Stimulated activated CD4-positive, alpha-beta T cell treated with anti-CD3 and anti-CD28 coated beads, TNF-alpha, amount 100 ng/mL, for 24 hours (primary cell): ENCODE results near the gene EDEM2.
"Not testable (repeated sequence)": the region's sequence is repeated elsewhere in the genome, so short reads cannot be mapped to it uniquely, and the experiment has no call there.

Experiments
- DNase-seq, 3 experiments: peaks; one replicate each; pipeline ENCODE4 v3.0.0-alpha.2; 2020; ENCODE audit warnings: low read depth in 3 of 3

Gene EDEM2

GRCh38 chr20:35146920-35147574, at the start of gene EDEM2:
Gene EDEM2 (minus strand): TSS chr20:35147336. CDS start chr20:35147258, 78 bp downstream.
- DNase-seq = peak; percentile 84 to 92 (median 87)

DNA sequence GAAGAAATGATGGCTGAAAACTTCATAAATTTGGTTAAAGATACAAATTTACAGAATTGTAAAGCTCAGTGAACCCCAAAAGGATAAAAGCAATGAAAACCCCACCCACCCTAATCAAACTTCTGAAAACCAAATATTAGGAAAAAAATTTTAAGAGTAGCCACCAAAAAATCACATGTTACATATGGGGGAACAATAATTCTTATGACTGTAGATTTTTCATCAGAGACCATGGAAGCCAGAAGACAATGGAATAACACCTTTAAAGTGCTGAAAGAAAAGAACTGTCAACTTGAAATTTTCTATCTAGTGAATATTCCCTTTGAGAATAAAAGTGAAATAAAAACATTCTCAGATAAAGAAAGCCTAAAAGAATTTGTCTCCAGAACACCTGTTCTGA, 49.2 kb upstream of the EDEM2 start:
- no peak for DNase-seq

DNA sequence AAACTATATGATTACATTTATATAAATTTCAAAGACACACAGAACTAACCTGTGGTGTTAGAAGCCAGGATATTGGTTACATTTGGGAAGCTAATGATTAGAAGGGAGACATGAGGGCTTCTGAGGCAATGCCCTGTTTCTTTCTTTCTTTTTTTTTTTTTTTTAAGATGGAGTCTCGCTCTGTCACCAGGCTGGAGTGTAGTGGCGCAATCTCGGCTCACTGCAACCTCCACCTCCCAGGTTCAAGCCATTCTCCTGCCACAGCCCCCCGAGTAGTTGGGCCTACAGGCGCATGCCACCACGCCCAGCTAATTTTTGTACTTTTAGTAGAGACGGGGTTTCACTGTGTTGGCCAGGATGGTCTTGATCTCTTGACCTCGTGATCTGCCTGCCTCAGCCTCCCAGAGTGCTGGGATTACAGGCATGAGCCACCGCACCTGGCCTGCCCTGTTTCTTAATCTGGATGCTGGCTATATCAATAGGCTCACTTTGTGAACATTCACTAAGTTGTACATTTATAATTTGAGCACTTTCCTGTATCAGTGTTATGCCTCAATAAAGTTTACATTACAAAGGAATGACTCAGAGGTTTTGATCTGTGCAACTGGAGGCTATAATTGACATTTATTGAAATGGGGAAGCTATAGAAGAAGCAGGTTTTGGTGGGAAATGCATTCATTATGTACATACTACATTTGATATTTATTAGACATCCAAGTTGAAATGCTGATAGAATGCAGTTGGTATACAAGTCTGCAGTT, 46.1 kb upstream of the EDEM2 start:
- DNase-seq = not testable (repeated sequence)

DNA sequence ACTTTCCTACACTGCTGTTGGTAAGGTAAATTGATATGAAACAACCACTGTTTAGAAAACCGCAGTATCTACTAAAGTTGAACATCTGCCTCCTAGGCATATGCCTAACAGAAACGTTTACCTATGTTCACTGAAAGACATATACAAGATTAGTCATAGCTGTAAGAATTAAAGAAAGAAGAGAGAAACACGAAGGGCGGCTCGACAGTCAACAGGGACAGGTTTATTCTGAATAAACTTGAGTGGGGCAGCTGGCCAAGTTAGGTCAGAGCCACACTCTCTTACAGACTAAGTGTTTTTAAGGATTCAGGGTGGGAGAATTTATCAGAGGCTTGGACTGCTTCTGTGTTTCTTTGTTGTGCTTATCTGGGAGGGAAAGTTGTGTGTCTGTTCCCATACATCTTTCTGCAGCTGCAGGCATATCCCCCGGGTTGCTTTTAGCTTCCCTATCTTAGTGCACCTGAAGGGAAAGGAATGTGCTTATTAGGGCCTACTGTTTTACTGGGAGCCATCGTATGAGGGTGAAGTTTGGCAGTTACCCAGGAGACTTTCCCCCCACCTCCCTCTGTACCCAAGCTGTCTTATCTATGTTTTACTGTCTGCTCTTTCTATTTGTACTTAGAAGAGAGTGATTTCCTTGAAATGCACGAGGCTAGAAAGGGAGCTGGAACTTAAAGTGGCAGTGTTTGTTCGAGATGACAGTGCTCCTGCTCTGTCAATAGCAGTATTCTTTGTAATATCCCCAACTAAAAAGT, 45.2 kb upstream of the EDEM2 start:
- no peak for DNase-seq

DNA sequence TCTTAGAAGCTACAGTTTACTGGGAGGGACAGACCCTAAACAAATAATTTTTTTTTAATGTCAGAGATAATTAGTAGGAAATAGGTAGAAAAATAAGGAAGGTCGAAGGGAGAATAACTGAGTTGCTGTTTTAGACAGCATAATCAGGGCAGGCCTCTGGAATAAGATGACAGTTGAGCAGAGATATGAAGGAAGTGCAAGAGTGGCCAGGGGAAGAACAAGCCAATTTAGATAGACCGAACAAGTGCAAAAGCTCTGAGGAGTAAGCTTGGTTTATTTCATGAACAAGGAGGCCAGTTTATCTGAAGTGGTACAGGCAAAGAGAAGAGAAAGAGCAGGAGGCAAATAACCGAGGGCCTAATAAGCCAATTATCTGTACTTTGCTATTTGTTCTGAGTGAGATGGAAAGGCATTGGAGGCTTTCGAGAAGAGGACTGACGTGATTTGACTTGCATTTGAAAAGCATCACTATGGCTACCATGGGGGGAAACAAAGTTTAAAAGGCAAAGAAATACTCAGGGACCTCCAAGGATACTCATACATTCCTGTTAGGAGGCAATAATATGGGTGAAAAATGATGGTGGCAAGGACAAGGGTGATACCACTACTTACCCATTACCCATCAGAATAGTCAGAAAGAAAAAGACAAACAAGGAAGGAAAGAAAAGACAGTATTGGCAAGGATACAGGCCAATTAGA, 44.4 kb upstream of the EDEM2 start:
- no peak for DNase-seq

- DNase-seq = no peak
These were observed 43.4 kb upstream of the EDEM2 start for GRCh38 chr20:35190556-35190955.

DNA sequence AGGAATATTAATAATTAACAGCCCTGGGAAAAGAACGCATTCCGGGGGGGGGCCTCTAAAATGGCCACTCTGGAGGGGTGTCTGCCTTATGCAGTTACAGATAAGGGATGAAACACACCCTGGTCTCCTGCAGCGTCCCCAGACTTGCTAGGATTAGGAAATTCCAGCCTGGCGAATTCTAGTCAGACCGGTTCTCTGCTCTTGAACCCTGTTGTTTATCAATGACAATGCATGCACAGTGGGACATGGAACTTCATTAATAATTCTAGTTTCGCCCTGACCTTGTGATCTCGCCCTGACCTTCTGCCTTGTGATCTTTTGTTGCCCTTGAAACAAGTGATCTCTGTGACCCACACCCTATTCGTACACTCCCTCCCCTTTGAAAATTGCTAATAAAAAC, 42.1 kb upstream of the EDEM2 start:
- DNase-seq = not testable (repeated sequence)

GRCh38 chr20:35187584-35188190, 40.6 kb upstream of the EDEM2 start:
- no peak for DNase-seq

GRCh38 chr20:35186691-35187289, 39.7 kb upstream of the EDEM2 start:
- DNase-seq = not testable (repeated sequence)

DNA sequence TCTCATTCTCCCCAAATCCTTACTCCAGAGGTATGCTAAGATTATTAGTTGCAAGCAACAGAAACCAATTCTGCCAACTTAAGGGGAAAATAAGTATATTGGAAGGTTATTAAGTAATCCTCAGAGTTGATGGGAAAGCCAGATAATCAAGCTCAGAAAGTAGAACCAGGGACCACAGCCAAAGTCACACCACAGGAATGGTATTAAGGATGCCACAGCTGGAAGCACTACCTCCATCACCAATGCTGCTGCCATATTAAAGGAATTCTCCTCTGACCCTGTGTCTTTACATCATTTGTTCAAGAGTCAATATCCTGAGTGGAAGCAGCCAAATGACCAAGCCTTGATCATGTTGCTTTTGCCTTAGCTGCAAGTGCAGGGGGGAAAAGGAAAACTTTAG, 34.6 kb upstream of the EDEM2 start:
- DNase-seq = no peak

- no peak for DNase-seq
These were observed 33.1 kb upstream of the EDEM2 start for GRCh38 chr20:35180266-35180665.

GRCh38 chr20:35179292-35180212, 32.4 kb upstream of the EDEM2 start:
- no peak for DNase-seq

DNA sequence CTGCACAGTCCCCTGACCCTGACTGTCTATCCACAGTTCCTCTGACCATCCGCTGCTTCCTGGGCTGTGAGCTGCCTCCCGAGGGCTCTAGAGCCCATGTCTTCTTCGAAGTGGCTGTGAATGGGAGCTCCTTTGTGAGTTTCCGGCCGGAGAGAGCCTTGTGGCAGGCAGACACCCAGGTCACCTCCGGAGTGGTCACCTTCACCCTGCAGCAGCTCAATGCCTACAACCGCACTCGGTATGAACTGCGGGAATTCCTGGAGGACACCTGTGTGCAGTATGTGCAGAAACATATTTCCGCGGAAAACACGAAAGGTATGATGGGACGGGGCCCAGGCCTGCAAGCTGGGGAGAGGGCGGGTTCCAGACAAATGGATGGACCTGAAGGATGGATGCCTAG, 29.0 kb upstream of the EDEM2 start:
- DNase-seq = no peak

DNA sequence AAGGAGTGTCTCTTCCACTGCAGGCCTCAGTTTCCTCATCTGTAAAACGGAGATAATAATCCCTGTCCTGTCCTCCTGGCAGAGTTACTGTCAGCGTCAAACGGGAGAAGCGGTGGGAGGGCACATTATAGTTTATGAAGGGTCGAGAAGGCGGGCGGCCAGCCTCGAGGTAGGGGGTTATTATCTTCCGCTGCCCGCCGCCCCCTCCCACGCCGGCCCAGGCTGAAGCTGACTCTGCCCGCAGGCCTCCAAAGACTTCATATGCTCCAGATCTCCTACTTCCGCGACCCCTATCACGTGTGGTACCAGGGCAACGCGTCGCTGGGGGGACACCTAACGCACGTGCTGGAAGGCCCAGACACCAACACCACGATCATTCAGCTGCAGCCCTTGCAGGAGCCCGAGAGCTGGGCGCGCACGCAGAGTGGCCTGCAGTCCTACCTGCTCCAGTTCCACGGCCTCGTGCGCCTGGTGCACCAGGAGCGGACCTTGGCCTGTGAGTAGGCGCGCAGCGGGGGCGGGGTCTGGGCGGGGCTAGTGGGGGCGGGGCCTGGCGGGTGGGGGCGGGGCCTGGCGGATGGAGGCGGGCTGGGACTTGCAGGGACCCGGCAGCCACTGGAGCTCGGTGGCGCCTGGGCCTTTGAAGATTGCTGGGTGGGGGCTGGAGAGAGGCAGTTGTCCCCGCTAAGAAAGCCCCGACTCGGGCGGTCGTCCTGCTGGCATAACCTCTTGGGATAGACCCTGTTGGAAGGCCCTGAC, 27.5 kb upstream of the EDEM2 start:
- no peak for DNase-seq

DNA sequence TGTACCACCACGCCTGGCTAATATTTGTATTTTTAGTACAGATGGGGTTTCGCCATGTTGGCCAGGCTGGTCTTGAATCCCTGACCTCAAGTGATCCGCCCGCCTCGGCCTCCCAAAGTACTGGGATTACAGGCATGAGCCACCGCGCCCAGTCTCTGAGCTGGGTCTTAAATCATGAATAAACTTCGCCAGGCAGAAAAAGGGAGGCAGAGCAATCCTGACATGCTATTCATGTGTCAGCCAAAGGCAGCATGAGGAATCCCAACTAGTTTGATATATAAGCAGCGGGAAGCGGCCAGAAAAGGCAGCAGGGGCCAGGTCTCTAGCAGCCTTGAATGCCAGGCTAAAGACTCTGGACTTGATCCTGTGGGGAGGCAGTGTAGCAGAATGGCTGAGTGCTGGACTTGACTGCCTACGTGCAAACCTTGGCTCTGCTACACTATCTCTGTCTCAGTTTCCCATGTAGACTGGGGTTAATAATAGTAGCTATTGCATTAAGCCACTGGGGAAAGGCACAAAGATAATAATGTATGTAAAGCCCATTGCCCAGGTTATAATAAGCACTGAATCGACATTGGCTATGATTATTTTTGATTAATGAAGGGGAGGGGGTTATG, 26.5 kb upstream of the EDEM2 start:
- DNase-seq = no peak

GRCh38 chr20:35172434-35172806, 25.3 kb upstream of the EDEM2 start:
- no peak for DNase-seq

DNA sequence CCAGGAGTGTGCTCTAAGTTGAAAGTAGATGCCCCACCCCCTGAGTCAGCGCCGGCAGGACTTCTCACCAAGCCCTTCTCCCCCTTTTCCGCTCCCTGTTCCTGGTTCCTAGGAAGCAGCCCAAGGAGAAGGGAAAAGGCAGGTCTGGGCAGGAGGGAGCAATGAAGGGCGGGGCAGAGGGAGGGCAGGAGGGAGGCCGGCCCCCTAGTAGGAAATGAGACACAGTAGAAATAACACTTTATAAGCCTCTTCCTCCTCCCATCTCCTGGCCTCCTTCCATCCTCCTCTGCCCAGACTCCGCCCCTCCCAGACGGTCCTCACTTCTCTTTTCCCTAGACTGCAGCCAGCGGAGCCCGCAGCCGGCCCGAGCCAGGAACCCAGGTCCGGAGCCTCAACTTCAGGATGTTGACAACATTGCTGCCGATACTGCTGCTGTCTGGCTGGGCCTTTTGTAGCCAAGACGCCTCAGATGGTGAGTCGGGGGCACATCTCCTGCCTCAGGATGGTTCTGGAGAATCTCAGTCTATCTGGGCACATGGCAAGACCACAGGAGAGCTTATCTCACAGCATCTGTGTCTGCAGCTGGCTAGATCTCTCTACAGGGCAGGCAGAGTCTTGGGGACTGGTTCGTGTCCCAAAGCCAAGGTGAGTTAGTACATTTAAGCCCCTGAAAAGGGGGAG, 24.8 kb upstream of the EDEM2 start, which contains the start of gene PROCR:
Gene PROCR (plus strand): TSS at position 320 of the 681 bp plus-strand sequence. CDS start 83 bp downstream, at position 403.
- DNase-seq = no peak

DNA sequence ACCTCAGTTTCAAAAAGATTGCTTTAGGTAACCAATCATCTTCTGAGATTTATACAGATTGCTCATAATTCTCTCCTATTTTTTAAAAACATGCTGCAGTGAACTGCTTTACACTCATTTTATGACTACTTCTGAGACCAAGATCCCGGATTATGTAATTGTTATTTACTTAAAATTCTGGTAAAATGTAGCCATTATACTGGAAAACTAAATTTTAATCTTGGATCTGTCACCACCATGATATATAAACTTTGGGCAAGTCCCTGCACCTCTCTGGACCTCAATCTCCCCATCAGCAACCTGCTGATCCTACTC, 24.3 kb upstream of the EDEM2 start:
- DNase-seq = no peak
